Putamen (tissue), 1 donor: Measurements from ENCODE around the gene PDSS2.
A peak's percentile ranks its signal among the peaks of the same experiment; 100 is the strongest.
"Not testable (repeated sequence)": the region's sequence is repeated elsewhere in the genome, so short reads cannot be mapped to it uniquely, and the experiment has no call there.

Experiments
- DNase-seq: peaks from one replicate; pipeline ENCODE4 v3.0.0-alpha.2; 2016; ENCODE audit warnings: low spot score

PDSS2 gene

DNA sequence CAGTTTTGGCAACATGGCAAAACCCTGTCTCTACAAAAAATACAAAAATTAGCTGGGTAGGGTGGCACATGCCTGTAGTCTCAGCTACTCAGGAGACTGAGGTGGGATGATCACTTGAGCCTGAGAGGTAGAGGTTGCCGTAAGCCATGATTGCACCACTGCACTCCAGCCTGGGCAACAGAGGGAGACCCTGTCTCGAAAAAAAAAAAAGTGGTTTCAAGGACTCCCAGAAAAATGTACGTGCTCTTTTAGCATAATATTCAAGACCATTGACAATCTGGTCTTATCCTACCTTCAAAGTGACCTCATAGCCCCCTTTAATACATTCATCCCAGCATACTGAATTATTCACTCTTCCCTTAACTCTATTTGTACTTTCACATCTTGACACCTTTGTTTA, 16.0 kb upstream of the PDSS2 start:
- DNase-seq, result not testable (repeated sequence)

DNA sequence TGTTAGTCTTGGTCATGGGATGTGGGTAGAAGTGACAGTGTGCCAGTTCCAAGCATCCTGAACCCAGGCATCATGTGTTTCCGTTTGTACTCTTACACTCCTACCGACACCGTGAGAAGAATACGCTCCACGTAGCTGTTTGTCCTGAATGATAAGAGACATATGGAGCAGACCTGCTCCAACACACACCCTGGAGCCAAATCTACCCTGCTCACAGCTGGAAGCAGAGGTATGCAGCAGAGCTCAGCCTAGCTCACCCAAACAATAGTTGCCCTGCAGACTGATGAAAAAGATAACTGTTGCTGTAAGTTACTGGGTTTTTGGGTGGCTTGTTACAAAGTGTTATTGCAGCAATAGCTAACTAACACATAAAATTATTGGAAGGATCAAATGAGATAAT, 14.3 kb upstream of the PDSS2 start:
- DNase-seq, result no peak

DNA sequence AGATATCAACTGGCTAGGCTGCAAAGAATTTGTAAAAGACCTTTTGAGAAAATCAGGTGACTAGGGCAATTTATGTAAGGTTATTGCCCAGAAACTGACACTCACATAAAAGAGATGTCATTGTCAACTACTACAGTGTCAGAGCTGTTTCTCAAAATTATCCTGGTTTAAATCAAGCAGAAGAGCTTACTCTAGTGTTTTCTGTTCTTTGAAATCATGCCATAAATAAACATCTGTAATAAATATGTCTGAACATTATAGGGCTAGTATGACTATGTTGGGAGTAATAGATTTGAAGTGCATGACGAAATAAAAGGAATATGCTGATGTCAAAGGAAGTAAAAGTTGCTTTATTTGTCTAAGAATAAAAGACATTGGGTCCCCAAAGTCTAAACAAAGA, 11.0 kb upstream of the PDSS2 start:
- no peak for DNase-seq

DNA sequence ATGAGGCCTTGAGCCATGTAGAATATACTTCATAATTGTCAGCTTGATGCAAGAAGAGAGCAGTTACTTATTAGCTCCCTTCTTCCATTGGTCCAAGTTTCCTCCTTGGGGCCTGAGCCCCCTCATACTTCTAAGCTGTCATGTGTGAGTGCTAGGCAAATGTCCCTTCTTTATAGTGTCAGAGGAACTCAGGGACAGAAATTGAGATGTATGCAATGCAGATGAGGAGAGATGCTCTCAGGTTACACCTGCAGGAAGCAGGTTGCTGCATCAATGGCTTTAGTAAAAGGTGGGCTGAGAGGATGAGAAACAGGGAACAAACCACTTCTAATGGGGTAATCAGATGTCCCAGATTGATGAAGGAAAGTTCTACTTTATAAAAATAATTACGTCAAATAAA, 6.7 kb upstream of the PDSS2 start:
- DNase-seq, result no peak

DNA sequence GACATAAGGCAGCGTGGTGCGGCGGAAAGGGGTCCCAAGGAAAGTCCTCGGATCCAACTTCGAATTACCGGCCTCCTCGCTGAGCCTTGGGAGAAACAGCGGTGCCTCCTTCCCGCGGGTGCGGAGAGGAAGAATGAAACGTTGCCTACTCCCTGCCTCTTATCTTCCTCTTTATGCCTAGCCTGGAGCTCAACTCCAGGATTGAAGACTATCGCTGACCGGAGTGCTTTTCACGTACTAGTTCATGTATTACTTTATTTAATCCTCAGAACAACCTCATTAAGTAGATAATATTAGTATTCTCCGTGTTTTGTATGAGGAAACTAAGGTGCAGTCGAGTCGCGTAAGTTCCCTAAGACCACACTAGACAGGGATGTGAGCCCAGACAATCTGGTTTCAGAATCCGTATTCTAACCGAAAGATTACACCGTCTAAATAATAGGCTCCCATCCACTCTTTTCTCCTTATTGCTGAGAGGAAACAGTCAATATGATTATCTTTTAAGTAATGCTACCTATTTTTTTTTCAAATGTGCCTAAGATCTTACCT, 793 bp upstream of the PDSS2 start:
- no peak for DNase-seq

DNA sequence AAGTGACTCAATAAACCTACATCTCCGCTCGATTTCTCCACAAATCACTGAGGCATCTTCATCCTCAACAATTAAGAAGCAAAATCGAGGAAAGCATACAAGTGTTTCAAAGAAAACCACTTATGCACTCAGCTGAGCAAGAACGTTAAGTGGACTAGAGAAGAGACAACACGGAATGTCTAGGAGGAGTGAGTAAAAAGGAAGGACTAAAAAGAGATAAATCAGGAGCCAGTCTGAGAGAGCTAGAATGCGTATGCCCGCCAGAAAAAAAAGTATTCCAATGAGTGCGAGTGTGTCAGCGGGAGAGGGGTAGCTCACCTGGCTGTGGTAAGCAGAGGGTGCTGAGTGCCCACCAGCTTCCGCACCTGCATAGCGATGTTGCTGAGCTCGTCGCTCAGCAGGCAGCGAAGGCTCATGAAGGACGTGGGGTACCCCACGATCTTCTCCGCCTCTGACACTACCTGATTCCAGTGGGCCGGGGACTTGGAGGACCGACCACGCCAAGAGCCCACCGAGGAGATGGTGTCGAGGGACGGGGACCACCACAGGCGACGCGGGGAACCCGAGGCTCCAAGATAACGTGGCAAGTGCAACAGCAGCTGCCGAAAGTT, 587 bp downstream of the PDSS2 start:
- DNase-seq, result no peak

DNA sequence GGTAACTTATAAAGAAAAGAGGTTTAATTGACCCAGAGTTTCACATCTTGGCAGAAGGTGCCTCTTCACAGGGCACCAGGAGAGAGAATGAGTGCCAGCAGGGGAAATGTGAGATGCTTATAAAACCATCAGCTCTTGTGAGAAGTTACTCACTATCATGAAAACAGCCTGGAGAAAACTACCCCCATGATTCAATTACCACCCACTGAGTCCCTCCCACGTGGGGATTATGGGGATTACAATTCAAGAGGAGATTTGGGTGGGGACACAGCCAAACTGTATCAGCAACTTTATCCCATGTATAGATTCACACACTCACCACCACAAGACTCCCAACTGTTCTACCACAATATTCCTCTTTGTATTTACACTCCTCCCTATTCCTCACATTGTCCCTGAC, 10.6 kb downstream of the PDSS2 start:
- no peak for DNase-seq

DNA sequence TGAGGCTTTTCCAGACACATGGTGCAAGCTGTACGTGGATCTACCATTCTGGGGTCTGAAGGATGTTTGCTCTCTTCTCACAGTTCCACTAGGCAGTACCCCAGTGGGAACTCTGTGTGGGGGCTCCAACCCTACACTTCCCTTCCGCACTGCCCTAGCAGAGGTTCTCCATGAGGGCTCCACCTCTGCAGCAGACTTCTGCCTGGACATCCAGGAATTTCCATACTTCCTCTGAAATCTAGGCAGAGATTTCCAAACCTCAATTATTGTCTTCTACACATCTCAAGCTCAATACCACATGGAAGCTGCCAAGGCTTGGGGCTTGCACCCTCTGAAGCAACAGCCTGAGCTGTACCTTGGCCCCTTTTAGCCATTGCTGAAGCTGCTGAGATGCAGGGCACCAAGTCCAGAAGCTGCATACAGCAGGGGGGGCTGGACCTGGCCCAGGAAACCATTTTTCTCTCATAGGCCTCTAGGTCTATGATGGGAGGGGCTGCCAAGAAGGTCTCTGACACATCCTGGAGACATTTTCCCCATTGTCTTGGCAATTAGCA, 11.6 kb downstream of the PDSS2 start:
- no peak for DNase-seq

DNA sequence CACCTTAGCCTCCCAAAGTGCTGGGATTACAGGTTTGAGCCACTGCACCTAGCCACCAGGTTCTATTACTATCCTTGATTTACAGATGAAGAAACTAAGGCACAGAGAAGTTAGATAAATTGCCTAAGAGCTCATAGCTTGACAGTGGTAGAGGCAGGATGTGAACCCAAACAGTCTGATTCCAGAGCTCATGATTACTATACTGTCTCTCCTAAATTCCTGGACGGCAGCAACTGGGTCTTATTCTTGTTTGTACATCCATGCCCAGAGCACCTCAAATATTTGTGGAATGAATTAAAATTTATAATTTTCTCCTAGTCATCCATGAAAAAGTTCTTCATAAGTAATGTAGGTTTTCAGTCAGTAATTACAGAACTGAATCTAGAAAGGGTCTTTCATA, 15.1 kb downstream of the PDSS2 start:
- no peak for DNase-seq

DNA sequence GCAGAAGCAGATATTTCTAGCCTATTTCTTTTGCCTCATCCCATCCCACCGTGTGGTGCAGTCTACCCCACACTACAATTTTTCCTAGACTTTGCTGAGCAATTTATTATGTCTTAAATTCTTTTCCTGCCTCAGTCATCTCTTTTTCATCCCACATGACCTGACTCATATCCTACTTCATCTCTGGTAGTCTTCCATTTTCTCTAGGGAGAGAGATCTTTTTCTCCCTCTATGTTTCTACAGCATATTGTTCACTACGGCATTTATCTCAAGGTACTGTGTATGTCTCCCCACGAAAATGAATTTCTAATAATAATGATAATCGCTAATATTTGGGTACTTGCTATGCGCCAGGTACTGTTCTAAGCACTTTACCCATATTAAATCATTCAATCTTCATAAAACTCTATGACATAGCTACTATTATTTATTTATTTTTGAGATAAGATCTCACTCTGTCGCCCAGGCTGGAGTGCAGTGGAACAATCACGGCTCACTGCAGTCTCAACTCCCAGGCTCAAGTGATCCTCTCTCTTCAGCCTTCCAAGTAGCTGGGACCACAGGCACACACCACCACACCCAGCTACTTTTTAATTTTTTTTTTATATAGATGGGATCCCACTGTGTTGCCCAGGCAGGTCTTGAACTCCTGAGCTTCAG, 15.6 kb downstream of the PDSS2 start:
- DNase-seq, result no peak

DNA sequence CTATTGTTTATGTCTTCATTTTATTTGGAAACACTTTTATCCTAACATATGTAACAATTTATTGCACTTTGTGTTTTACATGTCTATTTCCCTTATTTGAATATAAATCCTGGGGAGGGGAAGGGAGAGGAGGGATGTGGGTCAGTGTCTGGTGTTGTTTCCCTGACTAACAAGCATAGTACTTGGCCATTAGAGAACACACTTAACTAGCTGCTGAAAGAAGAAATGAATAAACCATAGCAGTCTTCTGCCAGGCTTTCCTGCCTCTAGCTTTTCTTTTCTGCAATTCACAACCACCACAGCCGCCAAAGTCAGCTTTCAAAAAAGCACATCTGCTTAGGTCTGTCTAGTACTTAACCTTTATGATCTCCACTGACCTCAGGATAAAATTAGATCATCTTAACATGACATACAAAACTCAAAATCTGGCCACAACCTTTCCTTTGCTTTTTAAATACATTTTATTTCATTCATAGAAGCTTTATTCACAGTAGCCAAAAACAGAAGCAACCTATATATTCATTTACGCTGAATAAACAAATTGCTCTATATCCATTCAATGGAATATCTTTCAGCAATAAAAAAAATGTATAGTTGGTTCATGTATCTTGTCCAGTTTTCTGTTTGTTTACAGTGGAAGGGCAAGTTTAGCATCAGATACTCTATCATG, 16.3 kb downstream of the PDSS2 start:
- no peak for DNase-seq

DNA sequence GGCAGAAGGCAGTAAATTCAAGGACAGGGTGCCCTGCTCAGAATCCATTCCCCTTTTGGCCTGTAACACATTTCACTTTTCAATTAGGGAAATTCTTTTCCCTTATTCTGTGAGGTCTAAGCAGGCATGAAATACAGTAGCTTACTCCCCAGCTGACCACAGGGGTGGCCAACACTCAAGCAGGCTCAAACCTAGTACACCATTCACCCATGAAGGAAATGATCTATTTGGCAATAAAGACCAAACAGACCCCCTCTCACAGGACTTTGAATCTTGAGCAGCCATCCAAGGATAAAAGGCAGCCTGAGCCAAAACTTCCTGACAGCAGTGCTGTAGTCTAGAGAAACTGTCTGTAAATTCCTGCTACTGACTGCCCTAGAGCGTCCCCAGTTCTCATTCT, 17.7 kb downstream of the PDSS2 start:
- no peak for DNase-seq

DNA sequence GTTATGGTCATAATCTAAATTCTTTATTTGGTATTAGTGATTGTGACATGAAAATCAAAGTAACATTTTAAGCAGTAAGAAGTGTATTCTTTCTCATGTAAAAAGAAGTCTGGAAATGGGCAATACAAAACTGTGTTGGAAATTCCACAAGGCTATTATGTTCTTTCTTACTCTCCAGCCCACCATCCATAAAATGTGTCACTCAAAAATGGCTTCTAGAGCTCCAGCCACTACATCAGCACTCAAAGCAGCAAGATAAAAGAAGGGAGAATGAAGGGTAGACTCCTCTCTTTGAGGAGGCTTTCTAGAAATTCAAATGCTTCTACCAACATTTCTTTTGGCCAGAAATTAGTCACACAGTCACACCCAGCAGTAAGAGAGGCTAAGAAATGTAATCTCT, 18.4 kb downstream of the PDSS2 start:
- no peak for DNase-seq

DNA sequence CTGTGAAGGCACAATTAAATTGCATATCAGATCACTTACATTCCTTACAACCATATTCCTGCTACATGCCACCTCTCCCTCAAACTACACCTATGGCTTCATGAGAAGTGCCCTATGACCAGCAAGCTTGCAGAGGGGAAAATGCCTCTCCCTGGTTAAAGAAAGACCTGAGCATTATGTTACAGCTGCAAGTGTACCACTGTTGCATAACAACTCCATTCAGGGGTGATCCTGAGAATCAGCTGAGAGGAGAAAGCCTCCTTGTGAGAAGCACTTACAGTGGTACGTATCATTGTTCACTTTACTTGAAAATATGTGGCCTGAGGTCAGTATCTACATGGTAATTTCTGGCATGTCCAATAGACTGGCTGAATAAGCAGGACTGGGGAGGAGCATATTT, 20.0 kb downstream of the PDSS2 start:
- DNase-seq, result no peak

DNA sequence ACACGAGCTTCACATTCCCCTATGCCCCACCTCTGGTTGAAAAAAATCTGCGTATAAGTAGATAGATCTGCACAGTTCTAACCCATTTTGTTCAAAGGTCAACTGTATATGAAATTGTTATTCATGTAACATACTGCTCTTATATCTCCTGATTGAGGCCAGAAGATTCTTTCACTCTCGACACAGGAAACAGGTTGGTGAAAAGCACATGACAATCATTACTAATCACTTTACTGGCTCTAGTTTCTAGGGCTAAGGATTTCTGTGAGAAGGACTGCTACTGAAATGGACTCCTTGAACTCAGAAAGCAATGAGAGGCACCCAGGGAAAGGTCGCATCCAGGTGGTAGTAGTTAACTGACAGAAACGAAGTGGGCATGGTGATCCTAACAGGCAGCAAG, 21.7 kb downstream of the PDSS2 start:
- no peak for DNase-seq

DNA sequence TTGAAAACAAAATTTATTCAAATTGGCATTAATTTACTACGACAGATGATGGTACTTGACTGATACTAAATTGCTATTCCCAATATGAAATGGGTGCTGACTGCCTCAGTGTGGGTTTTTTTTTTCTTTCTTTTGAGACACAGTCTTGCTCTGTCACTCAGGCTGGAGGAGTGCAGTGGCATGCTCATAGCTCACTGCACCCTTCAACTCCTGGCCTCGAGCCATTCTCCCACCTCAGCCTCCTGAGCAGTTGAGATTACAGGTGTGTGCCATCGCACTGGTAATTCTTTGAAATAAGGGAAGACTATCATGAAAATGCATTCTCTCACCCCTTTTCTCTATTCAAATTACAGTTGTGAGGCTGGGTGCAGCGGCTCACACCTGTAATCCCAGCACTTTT, 22.5 kb downstream of the PDSS2 start:
- DNase-seq, result peak; percentile 2

DNA sequence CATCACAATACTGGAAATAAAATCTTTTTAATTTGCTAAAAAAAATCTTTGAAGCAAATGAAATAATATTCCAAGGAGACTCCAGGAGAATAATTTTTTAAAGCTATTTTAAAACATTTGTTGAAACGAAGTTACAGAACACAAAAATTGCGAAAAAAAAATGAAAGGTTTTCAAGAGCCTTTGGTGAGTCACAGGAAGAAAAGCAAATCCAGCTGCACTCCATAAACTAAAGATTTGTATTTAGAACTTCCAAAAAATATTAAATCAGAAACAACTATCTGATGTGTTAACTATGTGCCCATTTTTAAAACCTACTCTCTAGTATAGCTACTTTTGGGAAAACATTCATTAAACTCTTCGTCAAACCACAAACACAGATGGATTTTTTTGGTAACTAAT, 23.6 kb downstream of the PDSS2 start:
- no peak for DNase-seq

DNA sequence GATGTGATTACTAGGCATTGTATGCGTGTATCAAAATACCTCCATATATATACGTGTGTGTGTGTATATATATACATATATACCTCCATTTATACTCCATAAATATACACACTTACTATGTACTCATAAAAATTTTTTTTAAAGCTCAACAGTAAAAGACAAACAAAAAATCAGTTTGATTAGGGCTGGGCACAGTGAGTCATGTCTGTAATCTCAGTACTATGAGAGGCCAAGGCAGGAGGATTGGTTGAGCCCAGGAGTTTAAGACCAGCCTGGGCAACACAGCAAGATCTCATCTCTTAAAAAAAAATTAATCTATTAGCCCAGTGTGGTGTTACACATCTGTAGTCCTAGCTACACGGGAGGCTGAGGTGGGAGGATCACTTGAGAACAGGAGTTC, 24.6 kb downstream of the PDSS2 start:
- no peak for DNase-seq

DNA sequence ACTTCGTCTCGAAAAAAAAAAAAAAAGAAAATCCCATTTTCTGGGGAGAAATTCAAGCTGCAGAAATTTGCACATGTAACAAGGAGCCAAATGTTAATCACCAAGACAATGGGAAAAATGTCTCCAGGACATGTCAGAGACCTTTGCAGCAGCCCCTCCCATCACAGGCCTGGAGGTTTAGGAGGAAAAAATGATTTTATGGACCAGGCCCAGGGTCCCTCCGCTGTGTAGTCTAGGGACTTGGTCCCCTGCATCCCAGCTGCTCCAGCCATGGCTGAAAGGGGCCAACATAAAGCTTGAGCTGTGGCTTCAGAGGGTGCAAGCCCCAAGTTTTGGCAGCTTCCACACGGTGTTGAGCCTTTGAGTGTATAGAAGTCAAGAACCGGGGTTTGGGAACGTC, 33.4 kb downstream of the PDSS2 start:
- not testable (repeated sequence) for DNase-seq

DNA sequence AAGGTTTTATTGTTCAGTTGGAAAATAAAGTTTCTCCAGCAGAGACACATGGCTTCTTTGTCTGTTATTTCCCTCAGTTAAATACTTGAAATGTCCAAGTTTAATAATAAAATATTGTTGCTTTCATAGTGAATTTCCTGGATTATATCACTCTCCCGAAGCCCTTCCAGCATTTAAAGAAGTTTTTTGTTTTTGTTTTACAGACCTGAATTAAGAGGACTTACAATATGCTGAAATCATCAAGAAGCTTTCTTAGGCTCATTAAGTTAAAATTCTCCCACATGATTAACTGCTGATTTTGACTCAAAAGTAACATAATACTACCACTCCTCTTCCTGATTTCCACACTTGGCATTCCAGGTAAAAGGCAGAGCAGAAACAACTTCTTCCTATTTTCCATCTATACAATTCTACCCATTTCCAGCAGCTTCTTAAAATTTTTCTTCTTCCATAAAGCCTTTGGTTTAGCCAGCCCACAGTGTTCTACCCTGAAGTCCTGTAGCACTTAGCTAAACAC, 35.8 kb downstream of the PDSS2 start:
- DNase-seq, result no peak

DNA sequence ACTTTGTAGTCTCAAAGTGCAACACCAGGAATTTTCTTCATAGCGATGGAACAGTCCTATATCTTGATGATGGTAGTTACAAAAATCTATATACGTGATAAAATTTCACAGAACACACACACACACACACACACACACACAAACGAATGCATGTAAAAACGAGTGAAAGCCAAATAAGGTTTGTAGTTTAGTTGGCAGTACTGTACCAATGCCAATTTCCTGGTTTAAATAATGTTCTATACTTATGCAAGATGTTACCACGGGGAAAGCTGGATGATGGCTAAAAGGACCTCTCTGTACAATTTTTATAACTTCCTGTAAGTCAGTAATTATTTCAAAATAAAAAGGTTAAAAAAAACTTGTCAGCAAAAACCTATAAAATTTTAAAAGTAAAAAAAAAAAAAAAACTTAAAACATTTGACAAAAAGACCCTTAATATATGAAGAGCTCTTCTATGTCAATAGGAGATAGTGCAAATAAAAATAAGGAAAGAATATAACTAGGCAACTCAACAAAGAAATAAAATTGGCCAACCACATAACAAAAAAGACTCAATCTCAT, 37.6 kb downstream of the PDSS2 start:
- DNase-seq, result no peak

DNA sequence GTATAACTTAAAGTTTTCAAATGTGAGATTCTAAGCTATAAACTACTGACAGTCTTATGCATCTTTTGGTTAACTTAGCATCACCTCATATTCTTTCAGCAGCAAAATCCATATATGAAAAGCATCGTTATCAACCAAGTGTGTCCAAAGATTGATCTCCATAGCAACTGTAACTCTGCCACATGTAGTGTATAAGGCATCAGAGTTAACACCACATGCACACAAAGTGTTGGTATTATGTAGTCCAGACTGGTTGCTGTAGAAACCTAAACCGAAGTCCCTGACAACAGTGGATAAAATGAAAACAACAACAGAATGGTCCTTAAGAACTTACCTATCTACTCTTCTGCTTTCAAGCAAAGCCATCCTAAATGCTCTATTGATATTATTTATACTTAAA, 39.6 kb downstream of the PDSS2 start:
- no peak for DNase-seq

DNA sequence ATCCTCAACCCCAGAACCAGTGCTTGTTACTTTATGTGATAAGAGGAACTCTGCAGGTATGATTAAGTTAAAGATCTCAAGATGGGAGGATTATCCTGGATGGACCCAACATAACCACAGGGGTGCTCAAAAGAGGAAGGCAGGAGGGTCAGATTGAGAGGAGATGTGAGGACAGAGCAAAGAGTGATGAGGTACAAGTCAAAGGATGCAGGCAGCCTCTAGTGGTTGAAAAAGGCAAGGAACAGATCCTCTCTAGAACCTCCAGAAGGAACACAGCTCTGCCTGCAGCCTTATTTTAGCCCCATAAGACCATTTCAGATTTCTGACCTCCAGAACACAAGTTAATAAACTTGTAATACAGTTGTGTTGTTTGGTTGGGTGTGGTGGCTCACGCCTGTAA, 41.2 kb downstream of the PDSS2 start:
- no peak for DNase-seq
